ENCODE measurements around the gene KIF1B.
"Not testable (repeated sequence)": the region's sequence is repeated elsewhere in the genome, so short reads cannot be mapped to it uniquely, and the experiment has no call there.

Gene KIF1B

GRCh38 chr1:10192263-10192662, 18.1 kb upstream of the KIF1B start:
- DNase-seq, result no peak

DNA sequence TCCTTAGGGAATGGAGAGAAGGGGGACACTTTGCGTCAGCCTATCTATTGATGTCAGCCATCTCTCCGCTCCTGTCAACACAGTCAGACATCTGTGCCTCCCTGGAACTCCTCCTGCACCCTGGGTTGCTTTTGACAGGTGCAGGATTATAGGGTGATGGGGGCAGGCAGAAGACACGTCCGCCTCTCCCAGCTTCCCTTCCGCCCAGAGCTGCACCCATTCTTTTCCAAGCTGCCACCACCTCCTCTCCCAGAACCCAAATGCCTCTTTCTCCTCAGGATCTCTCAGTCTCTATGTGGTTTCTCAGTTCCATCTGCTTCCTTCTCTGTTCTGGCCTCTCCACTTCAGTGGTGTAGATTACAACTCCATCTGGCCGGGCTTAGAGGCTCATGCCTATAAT, 17.1 kb upstream of the KIF1B start:
- DNase-seq, result no peak

DNA sequence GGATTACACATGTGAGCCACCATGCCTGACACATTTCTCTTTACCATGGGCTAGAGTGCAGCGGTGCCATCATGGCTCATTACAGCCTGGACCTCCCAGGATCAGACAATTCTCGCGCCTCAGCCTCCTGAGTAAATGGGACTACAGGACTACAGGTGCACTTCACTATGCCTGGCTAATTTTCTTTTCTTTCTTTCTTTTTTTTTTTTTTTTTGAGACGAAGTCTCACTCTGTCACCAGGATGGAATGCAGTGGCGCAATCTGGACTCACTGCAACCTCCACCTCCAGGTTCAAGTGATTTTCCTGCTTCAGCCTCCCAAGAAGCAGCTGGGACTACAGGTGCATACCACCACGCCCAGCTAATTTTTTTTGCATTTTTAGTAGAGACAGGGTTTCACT, 14.8 kb upstream of the KIF1B start:
- DNase-seq, result no peak

DNA sequence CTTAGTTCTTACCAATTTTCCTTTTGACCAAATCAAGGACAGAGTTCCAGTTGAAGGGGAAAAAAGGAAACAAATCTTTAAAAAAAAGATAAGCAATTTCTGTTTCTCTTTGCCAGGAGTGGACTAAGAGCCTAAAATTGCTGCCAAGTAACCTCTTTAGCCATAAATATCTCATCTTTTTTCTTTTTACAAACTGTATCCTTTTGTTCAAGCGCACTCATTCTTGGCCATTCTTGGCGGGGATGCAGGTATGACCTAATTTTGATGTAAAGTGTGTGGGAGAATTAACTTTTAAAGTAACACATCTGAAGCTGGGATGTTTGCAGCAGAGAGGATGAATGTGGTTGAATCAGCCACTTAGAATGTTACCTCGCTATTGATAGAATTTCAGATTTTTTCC, 13.4 kb upstream of the KIF1B start:
- DNase-seq, result no peak

GRCh38 chr1:10200620-10201019, 9.8 kb upstream of the KIF1B start:
- DNase-seq, result no peak

DNA sequence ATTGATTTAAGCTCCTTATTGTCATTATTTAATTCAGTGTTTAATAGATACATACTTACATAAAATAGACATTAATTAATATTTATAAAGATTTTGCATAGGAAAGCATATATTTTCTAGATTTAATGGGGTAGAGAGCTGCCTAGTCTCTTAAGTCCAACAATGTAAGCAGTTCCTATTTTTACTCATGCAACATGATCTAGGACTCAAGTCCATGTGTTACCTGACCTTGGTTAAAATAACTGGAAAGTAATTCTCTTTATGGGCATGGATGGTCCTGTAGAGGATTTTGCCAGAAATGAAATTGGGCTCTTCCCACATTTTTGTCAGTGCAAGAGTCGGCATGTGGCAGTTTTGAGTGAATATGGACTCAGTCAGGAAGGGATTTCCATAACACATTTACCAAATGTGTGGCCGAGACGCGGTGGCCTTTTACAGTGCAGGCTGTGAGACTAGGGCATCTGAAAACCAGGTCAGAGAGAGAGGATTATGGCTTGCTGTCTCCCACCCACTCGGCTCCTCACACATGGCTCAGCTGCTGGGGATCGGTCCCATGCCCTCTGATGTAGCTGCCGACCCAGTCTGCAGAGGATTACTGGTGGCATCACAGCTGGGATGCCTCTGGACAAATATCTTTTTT, 6.2 kb upstream of the KIF1B start:
- DNase-seq, result no peak

DNA sequence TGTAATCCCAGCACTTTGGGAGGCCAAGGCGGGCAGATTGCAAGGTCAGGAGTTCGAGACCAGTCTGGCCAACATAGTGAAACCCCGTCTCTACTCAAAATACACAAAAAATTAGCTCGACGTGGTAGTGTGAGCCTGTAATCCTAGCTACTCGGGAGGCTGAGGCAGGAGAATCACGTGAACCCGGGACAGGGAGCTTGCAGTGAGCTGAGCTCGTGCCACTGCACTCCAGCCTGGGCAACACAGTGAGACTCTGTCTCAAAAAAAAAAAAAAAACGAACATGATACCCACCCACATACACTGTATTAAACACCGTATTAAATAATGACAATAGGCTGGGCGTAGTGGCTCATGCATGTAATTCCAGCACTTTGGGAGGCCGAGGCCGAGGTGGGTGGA, 5.2 kb upstream of the KIF1B start:
- DNase-seq, result not testable (repeated sequence)

- DNase-seq, result no peak
Observed at GRCh38 chr1:10207810-10208209, 2.6 kb upstream of the KIF1B start.

DNA sequence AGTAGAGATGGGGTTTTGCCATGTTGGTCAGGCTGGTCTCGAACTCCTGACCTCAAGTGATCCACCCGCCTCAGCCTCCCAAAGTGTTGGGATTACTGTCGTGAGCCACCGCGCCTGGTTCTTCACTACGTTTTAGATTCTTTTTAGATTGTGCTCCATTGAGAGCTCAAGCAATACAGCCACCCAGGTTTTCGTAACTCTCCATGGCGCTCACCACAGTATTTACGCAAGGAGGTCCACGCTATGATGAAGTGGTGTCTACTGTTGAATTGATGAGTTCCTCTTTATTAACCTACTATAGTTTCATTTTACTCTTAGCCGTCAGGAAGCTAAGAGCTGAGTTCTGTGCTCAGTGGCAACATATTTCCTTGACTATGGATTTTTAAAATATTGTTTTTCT, 1.8 kb upstream of the KIF1B start:
- DNase-seq, result no peak

GRCh38 chr1:10209590-10209904, 823 bp upstream of the KIF1B start:
- no peak for DNase-seq

DNA sequence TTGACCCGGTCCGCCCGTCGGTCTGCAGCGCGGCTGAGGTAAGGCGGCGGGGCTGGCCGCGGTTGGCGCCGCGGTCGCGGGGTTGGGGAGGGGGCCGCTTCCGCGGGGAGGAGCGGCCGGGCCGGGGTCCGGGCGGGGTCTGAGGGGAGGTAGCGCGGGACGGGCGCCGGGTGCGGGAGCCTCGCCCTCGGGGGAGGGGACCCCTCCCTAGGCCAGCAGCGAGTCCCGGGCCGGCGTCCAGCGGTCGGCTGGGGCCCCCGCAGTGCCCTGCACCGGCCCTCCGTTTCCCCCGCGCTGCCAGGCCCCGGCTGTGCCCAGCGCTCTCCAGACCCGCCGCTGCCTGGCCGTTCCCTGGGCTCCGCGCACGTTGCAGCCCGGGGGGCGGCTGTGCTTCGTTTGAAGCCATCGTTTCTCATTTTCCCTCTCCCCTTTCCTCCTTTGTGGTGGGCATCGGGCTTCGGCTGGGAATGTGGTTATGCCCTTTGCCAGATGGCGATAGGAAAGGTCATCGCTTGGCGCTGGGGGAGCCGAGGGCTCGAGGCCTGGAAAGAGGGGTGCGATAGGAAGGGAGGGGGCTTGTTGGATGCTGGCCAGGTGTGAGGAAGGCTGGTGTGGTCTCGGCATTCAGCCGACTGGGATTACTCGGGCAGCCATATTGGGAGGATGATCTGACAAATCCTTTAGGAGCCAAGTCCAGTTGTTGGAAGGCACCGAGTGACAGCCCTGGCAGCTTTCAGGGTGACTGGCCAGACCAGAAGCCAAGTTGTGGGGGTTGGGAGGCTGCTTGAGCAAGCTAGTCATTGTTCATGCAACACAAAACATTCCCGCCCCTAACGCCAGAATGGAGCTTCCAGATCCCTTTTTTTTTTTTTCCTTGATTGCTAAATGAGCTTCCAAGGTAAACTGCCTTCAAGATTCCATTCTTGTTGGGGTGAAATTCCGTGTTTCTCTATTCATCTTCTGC, 753 bp downstream of the KIF1B start:
- DNase-seq, result no peak

GRCh38 chr1:10211805-10212410, 1.5 kb downstream of the KIF1B start:
- DNase-seq, result no peak

- DNase-seq, result no peak
Observed at GRCh38 chr1:10212476-10212875, 2.1 kb downstream of the KIF1B start.

DNA sequence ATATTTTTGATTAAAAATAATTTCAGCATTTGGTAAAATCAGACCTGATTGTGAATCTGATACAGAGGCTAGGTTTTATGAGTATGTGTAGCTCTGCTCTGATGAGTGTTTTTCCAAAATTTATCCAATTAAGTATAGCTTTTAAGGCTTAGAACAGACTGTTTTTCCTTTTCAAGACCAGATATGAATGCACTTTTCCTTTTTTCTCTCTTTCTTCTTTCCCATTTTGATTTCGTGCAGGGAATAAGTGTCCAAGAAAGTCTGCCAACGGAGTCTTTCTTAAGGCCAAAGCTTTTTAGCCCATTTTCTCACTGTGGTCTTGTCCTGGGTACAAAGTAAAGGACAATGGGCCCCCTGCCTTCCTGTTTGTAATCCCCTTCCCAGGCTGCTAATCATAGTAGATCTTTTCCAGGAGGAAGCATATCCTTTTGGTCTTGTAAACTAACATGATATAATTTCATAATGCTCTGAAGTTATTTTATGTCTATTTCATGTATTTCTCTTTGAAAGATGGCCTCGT, 2.9 kb downstream of the KIF1B start:
- DNase-seq, result no peak

GRCh38 chr1:10216090-10216749, 5.8 kb downstream of the KIF1B start:
- no peak for DNase-seq

DNA sequence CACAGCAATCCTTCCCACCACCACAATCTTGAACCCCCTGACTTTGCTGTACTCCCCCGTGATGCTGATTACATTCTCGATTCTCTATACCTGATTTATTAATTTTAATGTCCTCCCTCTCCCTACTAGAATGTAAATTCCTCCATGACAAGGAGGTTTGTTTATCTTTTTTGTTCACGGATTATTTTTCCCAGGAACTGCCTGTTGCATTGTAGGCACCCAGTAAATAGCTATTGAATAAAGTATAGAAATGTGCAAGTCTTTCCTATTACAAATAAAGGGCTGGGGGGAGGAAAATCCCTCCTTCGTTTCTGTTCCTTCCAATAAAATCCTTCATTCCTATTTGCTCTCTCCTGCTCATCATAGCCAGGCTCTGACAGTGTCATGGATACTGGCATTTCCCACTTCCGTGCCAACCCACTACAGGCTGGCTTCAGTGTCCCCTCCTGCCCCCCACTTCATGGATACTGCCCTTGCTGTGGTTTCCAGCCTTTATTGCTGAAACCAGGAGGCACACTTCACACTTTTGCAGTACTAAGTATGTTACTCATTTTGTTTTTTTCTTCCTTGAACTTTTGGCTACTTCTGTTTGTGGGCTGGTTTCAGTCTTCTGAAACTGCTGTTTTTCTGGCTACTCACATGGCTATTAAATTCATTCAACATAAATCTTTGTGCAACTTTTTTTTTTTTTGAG, 7.5 kb downstream of the KIF1B start:
- DNase-seq, result no peak

GRCh38 chr1:10220200-10220599, 9.8 kb downstream of the KIF1B start:
- DNase-seq, result no peak

DNA sequence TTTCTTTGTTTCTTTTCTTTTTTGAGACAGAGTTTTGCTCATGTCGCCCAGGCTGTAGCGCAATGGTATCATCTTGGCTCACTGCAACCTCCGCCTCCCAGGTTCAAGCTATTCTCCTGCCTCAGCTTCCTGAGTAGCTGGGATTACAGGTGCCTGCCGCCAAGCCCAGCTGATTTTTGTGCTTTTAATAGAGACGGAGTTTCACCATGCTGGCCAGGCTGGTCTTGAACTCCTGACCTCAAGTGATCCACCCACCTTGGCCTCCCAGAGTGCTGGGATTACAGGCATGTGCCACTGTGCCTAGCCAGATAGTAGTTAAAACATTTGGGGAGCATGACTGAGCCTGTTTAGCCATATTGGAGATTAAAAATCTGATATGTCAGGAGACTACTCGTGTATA, 10.3 kb downstream of the KIF1B start:
- not testable (repeated sequence) for DNase-seq

GRCh38 chr1:10225573-10225972, 15.2 kb downstream of the KIF1B start:
- no peak for DNase-seq

- DNase-seq, result no peak
Observed at GRCh38 chr1:10228528-10228927, 18.2 kb downstream of the KIF1B start.

GRCh38 chr1:10229903-10230302, 19.5 kb downstream of the KIF1B start:
- DNase-seq, result no peak

DNA sequence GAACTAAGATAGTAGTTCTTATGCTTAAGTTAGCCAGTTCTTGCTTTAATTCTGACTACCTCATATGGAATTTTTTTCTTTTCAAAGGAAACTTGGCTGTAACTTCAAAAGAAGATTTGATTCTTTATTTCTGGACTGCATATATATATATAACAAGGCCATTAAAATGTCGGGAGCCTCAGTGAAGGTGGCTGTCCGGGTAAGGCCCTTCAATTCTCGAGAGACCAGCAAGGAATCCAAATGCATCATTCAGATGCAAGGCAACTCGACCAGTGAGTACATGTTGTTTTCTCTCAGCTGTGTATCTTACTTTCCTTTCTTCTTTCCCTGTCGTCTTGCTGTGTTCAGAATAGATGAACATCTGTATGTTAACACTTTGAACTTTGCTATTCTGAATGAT, 21.8 kb downstream of the KIF1B start:
- no peak for DNase-seq
